CD4-positive, alpha-beta T cell treated with Interleukin-12 subunit alpha and Interleukin-12 subunit beta, for 1 hour (primary cell): Measurements from ENCODE around the gene ZNF581.

Source experiments
- DNase-seq: peaks from one replicate; pipeline ENCODE4 v3.0.0-alpha.2; 2020

Gene ZNF581

DNA sequence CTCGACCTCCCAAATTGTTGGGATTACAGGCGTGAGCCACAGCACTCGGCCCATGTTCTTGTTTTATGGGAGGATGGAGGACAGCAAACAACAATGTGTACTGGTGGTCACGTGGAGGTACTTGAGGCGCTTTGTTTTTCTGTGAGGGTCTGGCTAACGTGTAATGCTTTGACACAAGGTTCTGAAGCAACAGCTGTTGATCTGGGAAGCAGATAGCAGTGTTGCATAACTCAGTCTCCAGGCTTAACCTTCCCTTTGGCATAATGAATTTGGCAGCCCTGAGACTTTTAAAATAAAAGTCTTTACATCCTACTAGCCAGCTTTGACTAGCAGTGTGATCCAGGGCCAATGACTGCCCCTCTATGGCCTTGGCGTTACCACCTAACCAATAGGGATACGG is 9.6 kb upstream of the ZNF581 start:
- DNase-seq, result no peak

DNA sequence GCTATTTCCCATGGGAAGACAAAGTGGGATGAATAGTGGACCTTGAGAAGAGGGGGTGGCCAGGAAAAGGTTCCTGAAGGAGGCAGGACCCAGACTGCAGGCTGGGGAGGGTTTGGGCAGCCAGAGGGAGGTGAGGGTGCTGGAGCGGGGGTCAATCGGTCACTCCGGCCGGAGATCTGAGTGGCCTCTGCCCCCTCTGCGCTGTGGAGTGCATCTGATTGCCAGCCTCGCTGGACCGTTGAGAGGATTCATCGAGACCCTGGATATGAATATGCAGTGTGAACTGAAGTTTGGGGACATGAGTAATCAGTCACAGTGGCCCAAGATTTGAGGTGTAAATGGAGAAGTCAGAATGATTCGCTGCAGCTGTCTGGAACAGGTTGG is 8.1 kb upstream of the ZNF581 start:
- DNase-seq, result peak; percentile 33

DNA sequence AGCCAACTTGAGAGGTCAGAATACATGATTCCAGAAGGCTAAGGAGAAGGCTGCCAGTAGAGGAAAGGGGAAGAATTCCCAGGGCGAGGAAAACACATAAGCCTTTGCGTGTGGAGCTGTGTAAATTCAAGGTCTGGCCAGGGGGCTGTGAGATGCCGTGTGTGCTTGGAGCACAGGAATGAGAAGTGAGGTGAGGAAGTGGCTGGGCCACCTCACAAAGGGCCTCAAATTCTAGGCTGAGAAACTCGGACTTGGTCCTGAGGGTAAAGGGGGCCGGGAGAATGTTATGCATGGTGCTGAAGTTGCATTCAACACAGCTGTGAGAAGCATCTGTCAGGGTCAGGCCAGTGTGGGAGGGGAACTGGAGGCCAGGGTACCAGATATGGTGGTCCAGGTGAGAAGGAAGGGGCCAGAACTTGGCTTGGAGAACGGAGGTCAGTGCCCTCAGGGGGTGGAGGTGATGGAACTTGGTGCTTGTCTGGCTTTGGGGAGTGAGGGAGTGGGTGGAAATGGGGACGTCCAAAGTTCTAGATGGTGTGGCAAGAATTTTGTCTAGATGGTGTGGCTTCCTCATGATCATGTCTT is 7.5 kb upstream of the ZNF581 start:
- DNase-seq, result no peak

DNA sequence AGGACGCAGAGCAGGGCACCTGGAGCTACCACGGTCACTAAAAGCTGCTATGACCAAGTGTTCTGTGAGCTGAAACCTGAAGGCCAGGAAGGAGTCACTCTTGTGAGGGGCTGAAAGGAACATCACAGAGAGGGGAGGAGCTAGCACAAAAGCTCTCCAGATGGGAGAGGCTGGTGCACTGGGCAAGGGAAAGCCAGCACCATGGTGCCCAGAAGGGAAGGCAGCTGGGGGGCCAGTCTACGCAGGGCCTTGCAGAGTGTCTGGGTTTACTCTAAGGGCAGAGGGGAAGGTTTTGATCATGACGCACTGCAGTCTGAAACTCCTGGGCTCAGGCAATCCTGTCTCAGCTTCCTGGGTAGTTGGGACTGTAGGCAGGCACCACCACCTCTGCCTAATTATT is 6.7 kb upstream of the ZNF581 start:
- no peak for DNase-seq

DNA sequence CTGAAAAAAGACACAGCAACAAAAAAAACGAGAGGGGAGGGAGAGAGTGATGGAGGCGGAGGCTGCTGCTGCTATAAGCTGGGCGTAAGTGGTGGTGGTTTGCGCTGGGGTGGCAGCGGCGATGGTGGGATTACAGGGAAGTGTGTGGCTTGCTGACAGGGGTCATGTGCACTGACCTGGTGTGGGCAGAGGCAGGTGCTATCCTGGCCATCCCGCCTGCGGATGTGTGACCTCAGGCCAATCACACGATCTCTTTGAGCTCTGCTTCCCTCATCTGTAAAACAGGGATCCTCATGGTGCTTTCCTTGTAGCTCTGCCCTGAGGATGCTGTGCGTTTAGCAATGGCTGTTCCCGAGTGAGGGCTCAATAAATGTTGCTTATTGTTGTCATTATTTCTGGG is 5.9 kb upstream of the ZNF581 start:
- DNase-seq, result no peak

DNA sequence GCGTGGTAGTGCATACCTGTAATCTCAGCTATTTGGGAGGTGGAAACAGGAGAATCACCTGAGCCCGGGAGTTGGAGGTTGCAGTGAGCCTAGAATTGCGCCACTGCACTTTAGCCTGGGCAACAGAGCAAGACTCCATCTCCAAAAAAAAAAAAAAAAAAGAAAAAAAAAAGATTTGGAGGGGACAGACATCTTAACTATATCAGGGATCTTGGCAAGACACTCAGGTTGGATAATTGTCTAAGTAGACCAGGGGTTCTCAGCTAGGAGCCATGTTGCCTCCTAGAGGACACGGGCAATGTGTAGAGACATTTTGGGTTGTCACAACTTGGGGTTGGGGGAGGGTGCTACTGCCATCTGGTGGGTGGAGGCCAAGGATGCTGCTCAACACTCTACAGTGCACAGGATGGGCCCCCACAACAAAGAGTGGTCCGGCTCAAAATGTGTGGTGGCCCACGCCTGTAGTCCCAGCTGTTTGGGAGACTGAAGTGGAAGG is 4.5 kb upstream of the ZNF581 start:
- peak; percentile 76 for DNase-seq

DNA sequence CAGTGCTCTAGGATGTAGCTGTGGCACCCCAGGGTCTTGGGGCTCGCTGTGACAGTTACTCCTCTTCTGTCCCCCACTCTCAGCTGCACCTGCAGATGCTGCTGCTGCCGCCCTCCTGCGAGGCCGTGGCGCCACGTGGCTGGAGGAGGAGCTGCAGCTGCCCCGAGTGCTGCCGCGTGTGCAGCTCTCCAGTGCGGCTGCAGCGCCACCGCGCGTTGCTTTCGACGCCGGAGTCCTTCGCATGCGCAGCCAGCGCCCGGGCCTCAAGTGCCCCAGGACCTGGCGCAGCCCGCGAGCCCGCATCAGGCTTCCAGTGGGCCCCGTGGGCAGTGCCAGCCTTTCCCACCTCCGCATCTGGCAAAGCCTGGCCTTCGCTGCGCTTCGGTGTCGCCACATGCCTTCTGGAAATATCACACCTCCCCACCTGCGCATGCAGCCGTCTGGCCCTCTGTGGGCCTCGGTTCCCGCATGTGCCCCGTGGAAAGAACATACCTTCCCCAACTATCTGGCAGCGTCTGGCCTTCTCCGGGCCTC is 3.3 kb upstream of the ZNF581 start:
- DNase-seq, result peak; percentile 82

DNA sequence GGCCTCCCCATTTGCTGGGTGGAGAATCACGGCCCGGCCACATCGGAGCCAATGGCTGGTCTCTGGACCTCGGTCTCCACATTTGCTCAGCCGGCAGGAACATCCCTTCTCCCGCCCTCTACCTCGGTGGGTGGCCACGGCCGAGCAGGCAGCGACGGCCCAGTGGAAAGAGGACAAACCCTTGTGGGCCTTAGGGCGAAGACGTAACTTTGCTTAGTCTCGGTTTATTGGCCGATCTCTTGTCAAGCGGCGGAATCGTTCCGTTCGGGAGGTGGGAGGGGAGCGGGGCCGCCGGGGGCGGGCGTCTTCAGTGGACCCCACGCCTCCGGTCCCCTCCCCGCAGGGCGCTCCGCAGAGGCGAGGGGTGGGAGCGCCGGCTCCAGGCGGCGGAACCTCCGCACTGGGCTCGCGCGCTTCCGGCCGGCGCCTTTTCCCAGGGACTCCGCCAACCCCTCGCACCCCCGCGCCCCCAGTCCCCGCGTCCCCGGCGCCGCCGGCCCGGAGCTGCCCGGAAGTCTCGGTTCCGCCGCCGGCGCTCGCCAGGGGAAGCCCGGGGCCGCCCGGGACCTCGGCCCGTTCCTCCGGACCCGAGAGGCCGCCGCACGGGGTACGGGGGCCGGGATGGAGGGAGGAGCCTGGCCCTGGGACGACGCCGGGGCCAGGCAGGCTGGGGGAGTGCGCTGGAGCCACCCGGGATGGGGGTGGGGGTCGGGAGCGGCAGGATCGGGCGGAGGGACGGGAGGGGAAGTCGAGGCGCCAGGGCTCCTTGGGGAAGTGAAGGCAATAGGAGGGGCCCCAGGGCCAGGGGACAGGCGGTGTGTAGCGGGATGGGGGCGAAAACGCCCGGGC is 2.6 kb upstream of the ZNF581 start, which contains the start of gene ZNF580:
TSS of gene ZNF580 (plus strand) at position 426 of the 849 bp plus-strand sequence. CDS start 1,507 bp downstream, outside the sequence.
- DNase-seq, result peak; percentile 70

DNA sequence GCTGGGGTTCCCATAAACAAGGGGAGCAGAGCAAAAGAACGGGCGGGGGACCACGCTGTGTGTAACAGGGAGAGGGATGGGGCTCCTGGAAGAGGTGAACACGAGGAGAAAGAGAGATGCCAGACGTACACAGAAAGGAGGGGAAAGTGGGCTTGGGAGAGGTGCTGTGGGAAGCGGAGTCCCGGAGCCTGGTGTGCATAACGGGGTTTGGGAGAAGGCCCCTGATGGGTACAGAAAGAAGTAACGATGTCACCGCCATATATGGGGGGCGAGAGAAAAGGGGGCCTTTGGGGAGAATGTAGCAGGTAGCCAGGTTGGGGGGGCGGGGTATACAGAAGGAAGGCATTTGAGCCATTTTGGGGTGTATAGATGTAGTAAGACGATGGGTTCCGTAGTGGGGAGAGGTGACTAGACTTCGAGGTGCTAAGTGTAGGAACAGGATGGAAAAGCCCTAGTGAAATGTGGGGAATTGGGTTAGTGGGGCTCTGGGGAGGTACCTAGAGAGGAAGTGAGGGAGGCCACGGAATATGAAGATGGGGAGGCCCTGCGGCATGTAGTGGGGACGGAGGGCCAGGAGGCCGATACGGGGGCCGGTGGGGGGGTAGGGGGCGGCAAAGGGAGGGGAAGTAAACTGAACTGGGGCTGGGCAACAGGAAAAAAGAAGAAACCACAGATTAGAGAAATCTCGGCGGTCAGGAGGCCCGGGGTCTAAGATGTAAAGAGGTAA is 1.9 kb upstream of the ZNF581 start:
- peak; percentile 55 for DNase-seq

DNA sequence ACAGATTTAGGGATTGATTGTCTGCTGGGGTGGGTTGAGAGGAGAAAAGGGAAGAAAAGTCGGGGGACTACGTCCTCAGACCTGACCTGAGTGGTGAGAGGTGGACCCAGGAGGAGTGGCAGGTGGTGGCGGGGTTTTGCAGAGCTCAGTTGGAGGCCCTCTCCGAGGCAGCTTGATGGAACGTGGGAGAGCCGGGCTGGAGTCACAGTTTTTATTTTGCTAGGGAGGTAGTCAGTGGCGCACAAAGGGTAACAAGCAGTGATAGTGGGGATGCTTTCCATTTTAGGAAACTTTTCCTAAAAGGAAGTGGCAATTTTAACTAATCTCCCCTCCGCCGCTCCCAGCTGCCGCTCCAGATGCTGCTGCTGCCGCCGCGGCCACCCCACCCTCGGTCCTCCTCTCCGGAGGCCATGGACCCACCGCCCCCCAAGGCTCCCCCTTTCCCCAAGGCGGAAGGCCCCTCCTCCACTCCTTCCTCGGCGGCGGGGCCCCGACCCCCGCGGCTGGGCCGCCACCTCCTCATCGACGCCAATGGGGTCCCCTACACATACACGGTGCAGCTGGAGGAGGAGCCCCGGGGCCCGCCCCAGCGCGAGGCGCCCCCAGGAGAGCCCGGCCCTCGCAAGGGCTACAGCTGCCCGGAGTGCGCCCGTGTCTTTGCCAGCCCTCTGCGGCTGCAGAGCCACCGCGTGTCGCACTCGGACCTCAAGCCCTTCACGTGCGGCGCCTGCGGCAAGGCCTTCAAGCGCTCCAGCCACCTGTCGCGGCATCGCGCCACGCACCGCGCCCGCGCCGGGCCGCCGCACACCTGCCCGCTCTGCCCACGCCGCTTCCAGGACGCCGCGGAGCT is 1.1 kb upstream of the ZNF581 start:
- DNase-seq, result no peak

DNA sequence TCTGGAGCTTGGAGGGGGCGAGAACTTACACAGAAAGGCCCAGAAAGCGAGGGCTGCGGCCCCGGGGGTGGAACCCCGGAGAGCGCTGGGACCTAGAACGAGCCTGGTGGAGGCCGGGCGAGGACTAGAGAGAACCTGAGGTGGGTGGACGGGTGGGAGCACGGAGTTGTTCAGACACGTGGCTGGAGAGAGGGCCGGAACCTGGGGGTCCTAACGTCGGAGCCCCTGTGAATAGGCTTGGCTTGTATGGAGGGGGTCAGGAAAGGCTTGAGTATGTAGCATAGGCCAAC is 383 bp downstream of the ZNF581 start:
- DNase-seq, result no peak

DNA sequence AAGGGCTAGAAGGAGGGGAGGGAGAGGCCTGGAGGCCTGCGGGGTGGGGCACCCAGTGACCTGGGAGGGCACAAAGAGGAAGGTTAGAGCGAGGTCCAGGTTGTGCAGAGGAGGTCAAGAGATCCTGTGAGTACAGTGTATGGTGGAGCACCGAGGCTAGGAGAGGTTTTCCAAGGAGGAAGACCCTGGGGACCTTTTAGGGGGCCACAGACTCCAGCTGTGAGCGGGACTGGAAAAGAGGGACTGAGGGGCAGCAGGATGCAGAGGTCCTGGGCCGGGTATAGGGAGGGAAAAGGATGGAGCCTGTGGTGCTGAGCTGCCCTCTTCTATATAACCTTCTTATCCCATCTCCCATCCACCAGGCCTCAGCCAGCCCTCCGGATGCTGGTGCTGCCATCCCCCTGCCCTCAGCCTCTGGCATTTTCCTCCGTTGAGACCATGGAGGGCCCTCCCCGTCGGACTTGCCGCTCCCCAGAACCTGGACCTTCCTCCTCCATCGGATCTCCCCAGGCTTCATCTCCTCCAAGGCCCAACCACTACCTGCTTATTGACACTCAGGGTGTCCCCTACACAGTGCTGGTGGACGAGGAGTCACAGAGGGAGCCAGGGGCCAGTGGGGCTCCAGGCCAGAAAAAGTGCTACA is 863 bp downstream of the ZNF581 start:
- no peak for DNase-seq

DNA sequence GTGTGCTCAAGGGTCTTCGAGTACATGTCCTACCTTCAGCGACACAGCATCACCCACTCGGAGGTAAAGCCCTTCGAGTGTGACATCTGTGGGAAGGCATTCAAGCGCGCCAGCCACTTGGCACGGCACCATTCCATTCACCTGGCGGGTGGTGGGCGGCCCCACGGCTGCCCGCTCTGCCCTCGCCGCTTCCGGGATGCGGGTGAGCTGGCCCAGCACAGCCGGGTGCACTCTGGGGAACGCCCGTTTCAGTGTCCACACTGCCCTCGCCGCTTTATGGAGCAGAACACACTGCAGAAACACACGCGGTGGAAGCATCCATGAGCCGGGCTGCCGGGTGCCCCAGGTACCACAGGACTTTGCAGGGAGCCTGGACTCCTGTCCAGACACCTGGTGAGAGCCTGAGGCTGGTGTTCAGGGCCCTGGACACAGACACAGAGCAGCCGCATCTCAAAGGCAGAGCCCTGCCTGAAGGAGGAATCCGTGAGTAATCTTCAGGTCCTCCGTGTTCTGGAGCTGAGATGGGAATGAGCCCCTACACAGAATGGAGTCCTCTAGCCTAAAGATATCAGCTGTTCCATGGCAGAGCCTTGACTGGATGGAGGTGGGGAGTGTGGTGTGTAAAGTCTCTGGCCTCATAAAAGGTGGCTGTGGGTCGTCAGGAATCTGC is 1.5 kb downstream of the ZNF581 start:
- DNase-seq, result no peak

DNA sequence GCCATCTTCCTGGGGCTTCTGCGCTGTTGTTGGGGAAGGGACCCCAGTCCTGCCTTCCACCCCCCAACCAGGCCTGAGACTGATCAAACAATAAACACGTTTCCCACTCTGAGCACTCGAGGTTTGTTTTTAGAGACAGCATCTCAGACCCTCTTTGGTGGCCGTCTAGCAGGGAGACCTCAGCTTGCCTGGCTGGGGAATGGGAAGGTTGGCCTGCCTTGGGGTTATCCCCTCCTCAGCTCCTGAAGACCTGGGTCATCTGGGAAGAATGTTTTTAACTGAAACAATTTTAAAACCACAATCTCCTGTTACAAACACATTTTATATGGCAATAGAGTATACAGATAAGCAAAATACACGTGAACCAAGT is 2.0 kb downstream of the ZNF581 start:
- DNase-seq, result no peak

DNA sequence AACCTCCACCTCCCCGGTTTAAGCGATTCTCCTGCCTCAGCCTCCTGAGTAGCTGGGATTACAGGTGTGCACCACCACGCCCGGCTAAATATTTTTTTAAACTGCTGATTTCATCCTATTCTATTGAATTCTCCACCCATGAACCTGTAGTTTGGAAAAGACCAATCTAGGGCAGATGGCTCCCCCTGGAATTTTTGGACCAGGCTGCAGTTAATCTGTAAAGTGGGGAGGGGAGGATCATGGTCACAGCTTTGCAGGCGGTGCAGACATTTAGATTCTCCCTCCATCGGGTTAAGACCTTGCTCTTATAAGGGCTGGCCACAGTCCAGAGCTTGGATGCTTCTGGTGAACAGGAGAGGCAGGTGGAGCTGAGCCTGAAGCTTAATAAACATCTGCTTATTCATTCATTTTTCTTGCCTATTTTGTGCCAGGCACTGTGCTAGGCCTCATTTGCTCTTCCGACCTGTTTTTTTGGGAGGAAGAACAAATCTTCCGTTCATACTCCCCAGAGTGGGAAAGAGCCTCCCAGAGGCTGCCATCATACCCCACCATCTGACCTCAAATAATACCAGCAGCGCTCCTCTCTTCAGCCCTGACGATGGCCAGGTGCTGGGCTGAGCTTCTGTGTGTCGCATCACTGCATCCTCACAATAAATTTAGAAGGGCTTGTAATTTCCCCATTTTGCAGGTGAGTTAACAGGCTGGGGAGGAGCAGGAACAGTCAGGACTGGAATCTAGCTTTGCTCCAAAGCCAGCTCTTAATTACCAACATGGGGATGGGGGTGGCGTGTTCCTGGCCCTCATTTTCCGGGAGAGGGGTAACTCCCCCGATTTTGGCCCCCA is 3.7 kb downstream of the ZNF581 start:
- no peak for DNase-seq

DNA sequence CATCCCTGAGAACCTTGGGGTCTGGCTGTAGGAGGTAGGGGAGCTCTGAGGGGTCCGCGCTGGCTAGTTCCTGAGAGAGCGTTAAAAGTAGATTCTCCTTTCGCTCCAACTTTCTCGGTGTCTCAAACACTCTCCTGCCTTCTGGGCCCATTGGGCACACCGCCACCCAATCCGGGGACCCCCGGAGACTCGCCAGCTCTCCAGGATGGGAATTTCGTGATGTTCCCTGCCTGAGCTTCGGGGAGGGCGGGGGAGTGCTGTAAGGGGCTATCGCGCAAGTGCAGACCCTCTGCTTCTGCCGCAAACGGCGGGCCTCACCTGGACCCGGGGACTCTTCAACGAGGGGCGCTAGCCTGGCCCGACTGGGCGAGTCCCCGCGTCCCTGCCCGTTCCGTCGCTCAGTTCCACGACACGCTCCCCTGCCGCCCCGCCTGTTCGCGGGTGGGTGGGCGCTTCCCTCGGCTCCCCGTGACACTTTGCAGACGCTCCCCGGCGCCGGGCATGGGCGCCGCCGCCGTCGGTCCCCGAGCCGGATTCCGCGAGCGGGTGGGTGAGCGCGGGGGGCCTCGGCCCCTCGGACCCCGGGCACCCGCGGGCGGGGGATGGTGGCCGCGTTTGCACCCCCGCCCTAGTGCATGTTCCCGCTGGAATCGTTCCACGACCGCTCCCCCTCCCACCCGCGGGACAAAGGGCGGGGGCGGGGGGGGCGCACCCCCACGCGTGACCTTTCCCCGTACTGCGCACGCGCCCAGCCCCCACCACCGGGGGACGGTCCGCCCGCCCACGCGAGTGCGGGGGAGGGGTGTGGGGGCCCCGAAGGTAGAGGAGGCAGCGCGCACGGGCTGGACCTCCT is 4.5 kb downstream of the ZNF581 start, which contains the start of gene CCDC106:
TSS of gene CCDC106 (plus strand) at position 481 of the 853 bp plus-strand sequence. CDS start 835 bp downstream, outside the sequence.
- DNase-seq, result peak; percentile 52

DNA sequence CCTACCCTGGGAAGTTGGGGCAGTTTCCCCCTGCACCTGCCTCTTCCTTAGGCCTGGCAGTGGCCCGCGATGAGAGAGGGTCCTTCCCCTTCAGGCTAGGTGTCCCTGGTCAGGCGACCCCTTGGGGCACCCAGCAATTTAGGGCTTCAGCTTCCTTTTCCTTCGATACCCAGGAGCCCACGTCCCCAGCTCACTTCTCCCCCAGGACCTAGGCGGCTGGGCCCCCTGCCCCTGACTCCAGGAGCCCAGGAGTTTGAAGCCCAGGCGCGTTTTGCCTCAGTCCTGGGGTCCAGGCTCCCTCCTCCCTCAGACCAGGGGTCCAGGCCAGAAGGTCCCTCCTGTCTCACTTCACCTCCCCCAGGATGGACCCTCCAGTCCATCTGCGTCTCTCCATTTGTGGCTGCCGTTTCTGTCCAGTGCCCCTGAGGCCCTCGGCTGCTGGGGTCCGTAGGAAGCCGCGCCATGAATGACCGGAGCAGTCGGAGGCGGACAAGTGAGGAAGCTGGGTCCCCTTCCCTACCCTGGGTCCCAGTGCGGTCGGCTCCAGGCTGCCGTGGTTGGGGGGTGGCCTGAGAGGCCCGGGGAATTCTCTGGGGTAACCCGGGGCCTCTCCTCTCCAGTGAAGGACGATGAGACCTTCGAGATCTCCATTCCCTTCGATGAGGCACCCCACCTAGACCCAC is 5.3 kb downstream of the ZNF581 start:
- no peak for DNase-seq

DNA sequence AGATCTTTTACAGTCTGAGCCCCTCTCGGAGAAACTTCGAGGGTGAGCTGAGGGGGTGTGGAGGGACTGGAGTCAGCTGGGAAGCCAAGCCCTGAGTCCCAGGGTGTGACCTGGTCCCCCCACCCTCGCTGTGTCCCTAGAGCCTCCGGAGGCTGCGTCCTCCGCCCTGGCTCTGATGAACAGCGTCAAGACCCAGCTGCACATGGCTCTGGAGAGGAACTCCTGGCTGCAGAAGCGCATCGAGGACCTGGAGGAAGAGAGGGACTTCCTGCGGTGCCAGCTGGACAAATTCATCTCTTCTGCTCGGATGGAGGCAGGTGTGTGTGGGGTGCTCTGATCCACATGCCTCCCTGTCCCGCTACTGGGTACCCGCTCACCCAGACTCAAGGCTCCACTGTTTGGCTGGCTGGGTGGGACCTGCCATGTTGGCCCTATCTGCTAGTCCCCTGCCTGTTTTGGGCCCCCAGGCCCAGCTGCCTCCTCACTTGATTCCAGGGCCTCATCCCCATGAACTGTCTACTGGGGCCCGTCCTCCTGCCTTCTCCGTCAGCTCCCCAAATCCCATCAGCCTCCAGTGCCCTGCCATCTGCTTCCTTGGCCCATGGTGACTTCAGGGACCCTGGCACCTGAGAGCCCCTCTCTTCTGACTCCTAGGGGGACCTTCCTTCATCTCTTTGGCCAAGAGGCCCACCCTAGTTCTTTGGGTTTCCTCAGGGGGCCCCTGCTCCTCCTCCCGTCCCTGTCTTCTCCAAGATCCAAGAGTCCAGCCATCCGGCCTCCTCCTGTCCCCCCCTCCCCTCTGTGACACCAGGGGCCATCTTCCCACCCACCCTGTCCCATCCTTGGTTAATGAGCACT is 6.0 kb downstream of the ZNF581 start:
- DNase-seq, result no peak
